GM19463 (cell line): Measurements from ENCODE around the gene S100P.
"Not testable (repeated sequence)": the region's sequence is repeated elsewhere in the genome, so short reads cannot be mapped to it uniquely, and the experiment has no call there.

Experiments used
- ATAC-seq: cut with Tn5 transposase; IDR thresholded peaks from one replicate; pipeline ENCODE4 v1.9.1; 2021; ENCODE audit warnings: mild to moderate bottlenecking, moderate library complexity; ENCODE audit not compliant: unreplicated experiment

Gene S100P

DNA sequence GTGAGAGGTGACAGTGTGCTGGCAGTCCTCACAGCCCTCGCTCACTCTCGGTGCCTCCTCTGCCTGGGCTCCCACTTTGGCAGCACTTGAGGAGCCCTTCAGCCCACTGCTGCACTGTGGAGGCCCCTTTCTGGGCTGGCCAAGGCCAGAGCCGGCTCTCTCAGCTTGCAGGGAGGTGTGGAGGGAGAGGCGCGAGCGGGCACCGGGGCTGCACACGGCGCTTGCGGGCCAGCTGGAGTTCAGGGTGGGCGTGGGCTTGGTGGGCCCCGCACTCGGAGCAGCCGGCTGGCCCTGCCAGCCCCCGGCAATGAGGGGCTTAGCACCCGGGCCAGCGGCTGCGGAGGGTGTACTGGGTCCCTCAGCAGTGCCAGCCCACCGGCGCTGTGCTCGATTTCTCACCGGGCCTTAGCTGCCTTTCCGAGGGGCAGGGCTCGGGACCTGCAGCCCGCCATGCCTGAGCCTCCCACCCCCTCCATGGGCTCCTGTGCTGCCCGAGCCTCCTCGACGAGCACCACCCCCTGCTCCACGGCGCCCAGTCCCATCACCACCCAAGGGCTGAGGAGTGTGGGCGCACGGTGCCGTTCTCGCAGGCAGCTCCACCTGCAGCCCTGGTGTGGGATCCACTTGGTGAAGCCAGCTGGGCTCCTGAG lies 21.0 kb upstream of the S100P start:
- not testable (repeated sequence) for ATAC-seq

DNA sequence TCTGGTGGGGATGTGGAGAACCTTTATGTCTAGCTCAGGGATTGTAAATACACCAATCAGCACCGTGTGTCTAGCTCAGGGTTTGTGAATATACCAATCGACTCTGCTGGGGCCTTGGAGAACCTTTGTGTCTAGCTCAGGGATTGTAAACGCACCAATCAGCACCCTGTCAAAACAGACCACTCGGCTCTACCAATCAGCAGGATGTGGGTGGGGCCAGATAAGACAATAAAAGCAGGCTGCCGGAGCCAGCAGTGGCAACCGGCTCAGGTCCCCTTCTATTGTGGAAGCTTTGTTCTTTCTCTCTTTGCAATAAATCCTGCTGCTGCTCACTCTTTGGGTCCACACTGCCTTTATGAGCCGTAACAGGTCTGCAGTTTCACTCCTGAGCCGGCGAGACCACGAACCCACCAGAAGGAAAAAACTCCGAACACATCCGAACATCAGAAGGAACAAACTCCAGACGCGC lies 20.5 kb upstream of the S100P start:
- ATAC-seq = not testable (repeated sequence)

DNA sequence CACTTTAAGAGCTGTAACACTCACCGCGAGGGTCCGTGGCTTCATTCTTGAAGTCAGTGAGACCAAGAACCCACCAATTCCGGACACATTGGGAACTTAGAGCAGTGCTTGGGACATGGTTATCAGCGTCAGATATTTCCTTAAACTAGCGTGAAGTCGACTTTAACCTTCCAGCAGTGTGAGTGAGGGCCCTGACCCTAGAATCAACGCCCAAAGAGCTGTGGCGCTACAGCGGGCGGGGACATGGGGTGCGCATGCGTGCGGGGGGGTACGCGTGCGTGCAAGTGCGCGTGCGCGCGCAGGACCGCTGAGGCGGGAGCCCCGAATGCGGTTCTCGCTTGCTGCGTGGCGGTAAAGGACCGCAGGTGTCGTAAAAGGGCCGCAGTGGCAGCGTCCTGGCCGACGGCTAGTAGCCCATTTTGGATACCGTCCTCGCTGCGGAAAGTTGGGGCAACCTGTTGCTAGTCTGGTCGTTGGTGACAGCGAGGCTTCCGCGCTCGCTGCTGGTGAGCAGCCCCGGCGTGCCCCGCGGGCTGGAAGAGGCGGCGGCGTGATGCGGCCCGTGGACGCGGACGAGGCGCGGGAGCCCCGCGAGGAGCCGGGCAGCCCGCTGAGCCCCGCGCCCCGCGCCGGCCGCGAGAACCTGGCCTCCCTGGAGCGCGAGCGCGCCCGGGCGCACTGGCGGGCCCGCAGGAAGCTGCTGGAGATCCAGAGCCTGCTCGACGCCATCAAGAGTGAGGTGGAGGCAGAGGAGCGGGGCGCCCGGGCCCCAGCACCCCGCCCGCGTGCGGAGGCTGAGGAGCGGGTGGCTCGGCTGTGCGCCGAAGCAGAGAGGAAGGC lies 19.8 kb upstream of the S100P start:
- ATAC-seq = peak; percentile 68

GRCh38 chr4:6674500-6675149 lies 19.1 kb upstream of the S100P start:
- ATAC-seq = peak; percentile 44

DNA sequence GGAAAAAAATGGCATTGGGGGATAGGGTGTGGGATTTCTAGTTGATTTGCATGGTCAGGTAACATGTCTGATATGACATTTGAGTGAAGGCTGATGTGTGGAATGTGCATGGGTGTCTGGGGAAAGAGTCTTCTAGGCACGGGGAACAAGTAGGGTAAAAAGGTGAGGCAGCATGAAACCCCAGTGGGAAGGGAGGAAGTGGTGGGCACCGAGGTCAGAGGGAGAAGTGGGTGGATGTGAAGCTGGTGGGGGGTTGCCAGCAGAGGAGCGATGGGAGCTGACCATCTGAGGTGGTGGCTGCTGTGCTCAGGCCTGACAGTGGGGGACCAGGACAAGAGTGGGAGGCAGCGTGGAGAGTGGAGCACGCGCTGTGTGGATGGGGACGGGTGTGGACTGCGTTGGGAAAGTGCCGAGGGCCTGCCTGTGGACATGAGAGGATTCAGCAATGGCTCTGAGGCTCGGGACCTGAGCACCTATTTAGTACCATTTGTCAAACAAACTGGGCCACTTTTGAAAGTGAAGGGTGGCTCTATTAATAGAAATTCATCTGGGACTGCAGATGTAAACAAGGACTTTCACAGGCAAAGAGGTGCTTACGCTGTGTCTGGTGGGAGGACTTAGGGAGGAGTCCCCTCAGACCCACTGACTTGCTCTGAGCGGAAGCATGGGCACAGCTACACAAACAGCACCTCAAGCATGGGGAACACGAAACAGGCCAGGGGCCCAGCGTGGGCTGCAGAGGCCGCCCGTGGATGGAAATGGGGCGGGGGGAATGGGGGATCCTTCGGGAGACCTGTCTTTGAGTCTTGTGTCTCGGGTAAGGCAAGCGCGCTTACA lies 16.7 kb upstream of the S100P start:
- ATAC-seq = no peak

DNA sequence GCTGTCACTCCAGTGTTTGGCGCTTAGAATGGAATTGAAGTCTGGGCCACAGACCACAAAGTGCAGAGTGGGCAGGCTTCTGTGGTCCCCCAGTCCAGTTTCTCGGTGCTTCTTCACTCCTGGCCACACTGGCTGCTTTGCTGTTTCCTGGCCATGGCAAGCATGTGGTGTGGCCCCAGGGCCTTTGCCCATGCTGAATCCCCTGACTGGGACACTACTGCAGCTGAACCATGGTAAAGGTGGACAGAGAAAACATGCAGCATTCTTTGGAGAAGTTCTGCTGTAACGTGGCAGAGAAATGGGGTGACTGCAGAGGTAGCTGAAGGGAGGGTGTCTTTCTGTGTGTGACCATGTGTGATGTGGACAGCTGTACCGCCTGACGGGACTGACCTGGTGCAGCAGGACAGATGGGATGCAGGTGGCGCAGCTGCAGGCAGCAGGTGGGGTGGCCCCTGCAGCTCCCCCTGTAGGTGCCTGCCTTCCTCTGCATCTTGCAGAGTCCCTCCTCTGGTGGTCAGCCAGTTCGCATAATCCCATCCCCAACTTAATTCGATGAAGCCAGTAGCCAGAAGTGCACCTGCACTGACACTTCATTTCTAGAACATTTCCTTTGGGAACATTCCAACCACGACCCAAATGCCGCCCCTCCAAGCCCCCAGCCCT lies 13.2 kb upstream of the S100P start:
- no peak for ATAC-seq

GRCh38 chr4:6681191-6681590 lies 12.5 kb upstream of the S100P start:
- no peak for ATAC-seq

DNA sequence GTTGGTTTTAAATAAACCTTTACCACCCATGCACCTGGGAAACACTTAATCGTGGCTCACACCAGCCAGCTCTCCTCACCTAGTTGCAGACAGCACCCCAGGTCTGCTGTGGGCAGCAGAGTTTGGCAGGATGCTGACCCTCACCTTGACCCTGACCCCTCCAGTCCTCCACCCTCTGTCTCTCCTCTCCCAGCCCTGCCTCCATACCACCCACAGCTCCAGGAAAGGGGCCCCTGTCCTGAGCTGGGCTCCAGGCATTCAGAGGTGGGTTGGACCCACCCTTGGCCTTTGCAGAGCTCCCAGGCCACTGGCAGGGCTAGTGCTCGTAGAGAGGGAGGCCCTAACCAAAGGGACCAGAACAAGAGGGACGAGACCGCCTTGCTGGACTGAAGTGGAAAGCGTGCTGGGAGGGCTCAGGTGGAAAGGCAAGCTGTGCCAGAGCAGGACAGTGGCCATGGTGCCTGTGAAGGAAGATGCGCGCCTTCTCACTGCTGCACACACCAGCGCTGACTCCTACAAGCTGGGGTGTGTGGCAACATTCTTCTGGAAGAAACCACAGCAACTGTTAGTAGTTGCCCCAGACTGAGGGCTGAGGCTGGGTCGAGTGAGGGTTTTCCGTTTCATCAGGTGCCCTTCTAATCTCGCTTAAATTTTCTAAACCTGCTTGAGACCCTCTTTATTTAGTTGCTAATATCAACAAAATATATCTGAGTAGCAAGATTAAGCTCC lies 10.7 kb upstream of the S100P start:
- ATAC-seq = no peak

DNA sequence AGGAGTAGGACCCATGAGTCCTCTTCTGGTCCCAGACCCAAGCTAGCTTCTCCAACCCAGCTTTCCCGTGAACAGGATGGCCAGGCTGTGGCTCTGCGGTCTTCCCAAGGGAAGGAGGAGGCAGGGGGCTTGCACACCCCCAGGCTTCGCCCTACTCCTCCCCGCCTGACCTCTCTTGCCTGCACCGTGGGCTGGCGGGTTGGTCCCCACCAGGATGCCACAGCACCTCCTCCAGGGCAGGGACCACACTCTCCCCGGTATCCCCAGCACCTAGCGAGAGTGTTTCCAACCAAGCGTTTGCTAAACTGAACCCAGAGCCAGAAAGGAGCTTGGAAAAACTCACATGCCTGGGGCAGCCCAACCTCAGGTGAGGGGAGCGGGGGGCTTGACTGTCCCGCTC lies 9.0 kb upstream of the S100P start:
- no peak for ATAC-seq

DNA sequence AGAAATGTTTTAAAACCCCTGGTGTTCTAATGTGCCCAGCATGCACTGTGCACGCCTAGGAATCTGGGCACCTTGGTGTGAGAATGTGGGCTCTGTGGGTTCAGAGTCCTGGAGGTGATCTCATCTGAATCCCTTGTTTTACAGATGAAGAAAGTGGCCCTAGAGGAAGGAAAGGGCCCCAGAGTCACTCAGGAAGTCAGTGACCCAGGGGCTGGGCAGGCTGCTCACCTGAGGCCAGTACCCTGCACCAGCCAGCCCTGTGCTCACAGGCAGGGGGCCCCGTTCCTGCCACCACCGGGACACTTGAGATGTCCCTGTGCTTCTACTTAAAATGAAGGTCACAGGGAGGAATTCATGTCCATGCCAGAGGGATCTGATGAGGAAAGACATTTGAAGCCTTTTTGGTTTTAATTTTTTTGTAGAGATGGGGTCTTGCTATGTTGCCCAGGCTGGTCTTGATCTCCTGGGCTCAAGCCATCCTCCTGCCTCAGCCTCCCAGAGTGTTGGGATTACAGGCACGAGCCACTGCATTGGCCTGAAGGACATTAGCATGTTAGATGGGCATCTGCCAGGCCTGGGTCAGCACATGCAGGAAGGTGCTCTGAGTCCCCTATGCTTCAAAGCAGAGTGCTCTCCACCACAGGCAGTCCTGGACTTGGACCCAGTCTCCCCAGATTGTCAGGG lies 7.4 kb upstream of the S100P start:
- no peak for ATAC-seq

GRCh38 chr4:6687947-6688878 lies 5.5 kb upstream of the S100P start:
- no peak for ATAC-seq

- ATAC-seq = peak; percentile 95
Observed at GRCh38 chr4:6688879-6689505, 4.7 kb upstream of the S100P start.

DNA sequence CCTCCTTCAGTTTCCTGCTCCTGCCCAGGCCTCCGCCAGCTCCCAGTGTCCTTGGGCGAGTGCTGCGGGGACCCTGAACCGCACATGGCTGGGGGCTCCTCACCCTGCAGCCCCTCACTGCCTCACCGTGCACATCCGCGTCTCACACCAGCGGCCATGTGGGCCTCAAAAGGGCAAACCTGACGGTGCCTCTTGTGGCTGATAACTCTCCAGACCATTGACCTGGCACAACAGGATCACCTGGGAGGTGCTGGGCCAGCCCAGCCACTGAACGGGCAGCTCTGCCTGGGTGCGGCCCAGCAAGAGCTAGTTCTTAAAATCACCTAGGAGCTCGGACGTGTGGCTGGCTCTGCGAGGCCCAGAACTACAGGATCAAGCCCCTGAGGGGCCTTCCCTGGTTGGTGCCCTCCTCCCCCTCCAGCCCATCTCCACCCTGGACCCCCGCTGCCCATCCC lies 4.1 kb upstream of the S100P start:
- no peak for ATAC-seq

DNA sequence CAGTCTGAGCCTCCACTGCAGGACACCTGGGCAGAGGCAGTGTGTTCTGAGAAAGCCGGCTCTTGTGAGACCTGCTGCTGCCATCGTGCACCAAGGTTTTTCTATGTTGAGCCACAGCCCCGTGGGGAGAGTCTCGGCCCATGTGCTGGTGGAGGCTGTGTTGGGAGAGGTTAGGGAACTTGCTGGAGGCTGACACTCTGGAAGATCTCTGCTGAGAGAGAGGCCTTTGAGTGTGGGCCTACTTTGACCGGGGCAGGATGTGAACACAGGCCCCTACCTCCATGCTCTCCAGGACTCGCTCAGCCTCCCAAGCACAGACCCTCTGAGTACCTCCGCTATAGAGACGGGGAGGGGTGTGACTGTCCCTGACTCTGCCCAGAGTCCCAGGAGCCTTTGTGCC lies 1.3 kb upstream of the S100P start:
- no peak for ATAC-seq

- ATAC-seq = no peak
Observed at GRCh38 chr4:6692806-6693205, 872 bp upstream of the S100P start.

- no peak for ATAC-seq
Observed at GRCh38 chr4:6694177-6694901, 661 bp downstream of the S100P start.
